ENCODE results near the gene COL27A1.

The COL27A1 gene

GRCh38 chr9:114229295-114229694 lies 74.0 kb downstream of the COL27A1 start:
- no peak for DNase-seq

- DNase-seq, result no peak
These were observed 74.7 kb downstream of the COL27A1 start for GRCh38 chr9:114230068-114230467.

DNA sequence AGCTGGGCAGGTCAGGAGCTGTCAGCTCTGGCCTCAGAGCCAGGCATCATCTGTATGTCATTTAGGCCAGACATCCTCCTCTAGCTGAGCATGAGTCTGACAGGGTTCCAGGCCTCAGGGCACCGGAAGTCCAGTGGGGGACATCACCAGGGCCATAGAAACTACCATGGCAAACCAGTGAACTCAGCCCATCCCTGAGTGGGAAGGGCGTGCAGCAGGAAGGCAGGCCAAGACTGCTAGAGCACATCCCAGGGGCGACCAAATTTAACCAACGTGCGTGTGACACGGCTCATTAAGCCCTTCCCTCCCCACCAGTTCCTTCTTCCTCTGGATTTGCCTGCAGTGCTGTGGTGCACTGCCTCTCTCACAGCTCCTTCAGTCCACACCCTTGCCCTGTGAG lies 75.9 kb downstream of the COL27A1 start:
- DNase-seq, result no peak

- no peak for DNase-seq
These were observed 76.5 kb downstream of the COL27A1 start for GRCh38 chr9:114231719-114232449.

- no peak for DNase-seq
These were observed 78.3 kb downstream of the COL27A1 start for GRCh38 chr9:114233491-114234185.

- no peak for DNase-seq
These were observed 79.8 kb downstream of the COL27A1 start for GRCh38 chr9:114235033-114235661.

- DNase-seq, result no peak
These were observed 81.2 kb downstream of the COL27A1 start for GRCh38 chr9:114236391-114237138.

DNA sequence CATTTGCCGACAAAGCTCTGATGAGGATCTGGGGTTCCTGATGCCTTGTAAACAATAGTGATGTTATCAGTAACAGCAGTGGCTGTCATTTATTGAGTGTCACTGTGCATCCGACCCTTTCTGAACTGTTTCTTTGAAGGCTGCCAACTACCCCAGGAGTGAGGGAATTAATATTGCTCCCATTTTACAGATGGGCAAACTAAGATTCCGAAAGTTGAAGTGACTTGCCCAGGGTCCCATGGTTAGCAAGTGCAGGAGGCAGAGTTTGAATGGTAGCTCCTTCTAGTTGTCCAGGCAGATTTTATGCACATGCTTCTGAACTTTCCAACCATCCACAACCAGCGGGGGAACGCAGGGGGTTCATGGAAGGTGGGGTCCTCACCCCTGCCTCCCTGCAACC lies 81.9 kb downstream of the COL27A1 start:
- no peak for DNase-seq

DNA sequence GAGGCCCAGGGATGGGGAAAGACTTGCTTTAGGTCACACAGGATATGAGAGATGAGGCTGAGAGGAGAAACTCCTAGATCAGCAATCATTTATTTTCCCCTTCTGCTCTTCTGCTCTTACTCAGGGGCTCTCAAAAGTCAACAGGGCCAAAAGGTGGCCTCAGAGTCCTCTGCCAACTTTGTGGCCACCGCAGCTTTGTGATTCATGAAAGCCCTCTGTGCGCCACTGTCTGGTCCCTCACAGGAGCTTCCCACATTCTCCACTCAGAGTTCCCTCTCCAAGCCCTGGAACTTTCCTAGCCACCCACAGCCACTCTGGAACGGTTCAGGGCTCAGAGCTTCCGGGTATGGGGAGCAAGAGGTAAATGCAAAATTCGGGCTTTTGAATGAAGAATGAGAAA lies 82.4 kb downstream of the COL27A1 start:
- no peak for DNase-seq

- DNase-seq, result no peak
These were observed 83.1 kb downstream of the COL27A1 start for GRCh38 chr9:114238472-114238871.

- no peak for DNase-seq
These were observed 83.8 kb downstream of the COL27A1 start for GRCh38 chr9:114238891-114239875.

DNA sequence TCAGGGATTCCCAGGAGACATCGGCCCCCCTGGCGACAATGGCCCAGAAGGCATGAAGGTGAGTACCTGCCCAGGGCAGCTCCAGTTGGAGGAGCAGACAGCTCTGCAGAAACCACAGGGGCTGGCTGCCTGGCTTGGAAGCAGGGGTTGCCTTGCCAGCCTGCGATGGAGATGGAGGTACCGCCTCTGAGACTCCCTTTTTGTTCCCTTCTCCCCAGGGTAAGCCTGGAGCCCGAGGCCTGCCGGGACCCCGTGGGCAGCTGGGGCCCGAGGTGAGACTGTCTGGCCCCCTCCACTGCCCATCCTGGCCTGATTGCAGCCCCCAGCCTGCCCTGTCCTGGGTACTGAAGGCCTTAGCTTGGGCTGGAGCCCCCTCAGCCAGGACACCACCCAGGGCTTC lies 84.9 kb downstream of the COL27A1 start:
- no peak for DNase-seq

DNA sequence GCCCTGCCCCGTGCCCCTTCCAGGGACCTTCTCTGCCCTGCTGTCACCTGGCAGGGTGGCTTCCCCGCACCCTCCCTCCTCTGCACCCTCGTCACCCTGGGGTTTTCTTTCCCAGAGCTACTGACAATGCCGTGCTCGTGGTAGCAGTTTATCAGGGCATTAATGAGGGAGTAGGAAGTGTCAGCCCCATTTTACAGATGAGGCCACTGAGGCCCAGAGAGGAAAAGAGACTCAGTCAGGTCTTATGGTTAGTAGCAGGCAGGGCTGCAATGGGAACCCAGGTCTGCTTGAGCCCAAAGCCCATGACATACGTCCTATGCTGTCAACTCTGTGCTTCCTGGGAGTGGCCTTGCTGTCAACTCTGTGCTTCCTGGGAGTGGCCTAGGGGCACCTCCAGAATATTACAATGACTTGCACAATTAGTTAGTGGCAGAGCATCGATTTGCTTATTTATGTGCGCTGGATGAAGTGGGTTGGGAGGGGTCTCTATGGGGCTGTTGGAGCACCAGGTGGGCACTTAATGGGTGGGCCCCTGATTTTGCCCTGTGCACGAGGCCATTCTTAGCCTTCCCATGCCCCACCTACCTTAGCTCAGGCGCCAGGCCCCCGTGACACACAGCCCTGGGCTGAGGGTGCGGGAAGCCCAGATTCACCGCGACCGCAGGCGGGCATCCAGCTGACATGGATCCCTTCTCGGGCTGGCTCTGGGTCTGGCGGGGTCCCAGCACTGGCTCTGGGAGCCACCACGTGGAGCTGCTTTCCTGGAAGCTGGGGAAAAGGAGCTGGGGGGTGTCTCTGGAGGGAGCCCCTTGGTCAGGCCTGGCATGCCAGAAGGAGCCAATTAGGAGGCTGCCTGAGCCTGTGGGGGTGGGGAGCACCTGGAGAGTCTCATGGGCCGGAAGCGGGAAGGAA lies 85.6 kb downstream of the COL27A1 start:
- no peak for DNase-seq

DNA sequence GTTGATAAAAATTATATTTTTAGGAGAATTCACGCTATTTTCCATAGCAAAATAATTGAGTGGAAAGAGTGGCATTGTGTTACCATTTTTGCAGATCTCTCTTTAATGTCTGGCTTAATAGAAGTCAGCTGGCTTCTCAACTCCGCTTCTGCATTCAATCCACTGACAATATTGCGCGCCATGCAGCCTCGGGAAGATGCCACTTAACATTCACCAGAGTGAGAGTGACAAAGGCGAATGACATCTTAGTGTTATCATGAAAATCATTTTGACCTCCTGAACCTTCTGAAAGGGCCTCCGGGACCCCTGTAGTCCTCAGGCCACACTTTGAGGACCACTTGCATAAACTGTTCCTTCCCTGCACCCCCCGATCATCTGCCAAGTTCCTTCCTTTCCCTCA lies 87.5 kb downstream of the COL27A1 start:
- no peak for DNase-seq

GRCh38 chr9:114243240-114243639 lies 87.9 kb downstream of the COL27A1 start:
- DNase-seq, result no peak

DNA sequence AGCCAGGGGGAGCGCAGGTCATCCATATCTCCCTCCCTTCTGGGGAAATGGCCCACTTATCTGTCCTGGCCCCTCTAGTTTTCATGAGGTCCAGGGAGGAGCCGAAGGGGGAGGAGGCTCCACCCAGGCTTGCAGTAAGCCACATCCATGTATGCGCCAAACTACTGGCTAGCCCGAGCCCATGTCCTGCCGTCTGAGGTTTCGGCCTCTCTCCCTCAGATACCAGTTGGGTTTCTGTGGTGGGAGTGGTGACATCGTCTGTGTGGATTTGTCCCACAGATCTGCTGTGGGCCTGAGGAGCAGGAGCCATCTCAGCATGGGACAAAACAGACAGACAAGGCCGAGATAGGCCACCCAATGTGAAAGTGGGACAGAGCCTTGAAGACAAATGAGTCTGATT lies 89.2 kb downstream of the COL27A1 start:
- no peak for DNase-seq

DNA sequence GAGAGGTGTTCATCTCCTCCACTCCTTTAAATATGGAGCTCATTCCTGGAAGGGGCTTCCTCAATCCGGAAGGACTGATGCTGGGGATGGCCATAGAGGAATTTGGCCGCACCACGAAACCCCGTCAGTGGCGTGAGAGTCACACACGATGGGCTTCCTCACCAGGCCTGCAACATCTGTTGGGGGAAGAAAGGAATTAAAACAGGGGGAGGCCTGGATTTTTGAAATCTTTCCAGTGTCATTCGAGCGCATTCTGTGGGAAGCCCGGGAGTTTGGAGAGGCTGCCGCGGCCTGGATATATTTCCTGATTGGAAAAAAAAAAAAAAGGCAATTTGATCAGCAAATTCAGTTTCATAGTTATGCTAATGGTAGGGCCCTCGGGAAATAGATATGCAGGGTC lies 91.2 kb downstream of the COL27A1 start:
- no peak for DNase-seq

DNA sequence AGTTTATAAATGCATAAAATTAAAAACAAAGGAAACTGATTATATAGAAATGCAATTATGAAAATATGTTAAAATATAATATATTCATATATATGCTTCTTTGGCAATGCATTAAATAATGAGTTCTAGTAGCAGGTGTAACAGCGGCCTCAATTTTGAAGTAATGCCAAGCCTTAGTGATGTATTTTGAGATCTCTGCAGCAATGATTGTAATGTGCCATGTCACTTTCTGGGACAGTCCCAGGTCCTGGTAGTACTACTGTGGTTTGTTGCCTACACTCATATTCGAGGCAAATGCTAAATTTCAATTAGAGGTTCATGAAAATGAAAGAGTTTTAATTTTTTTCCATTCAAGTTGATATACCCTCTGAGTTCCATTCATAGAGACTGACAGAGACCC lies 91.7 kb downstream of the COL27A1 start:
- no peak for DNase-seq

GRCh38 chr9:114247491-114247890 lies 92.2 kb downstream of the COL27A1 start:
- no peak for DNase-seq

- DNase-seq, result no peak
These were observed 93.0 kb downstream of the COL27A1 start for GRCh38 chr9:114248299-114248707.
